SW480 (cell line): Measurements from ENCODE around the gene RAB3IP.
A peak's percentile ranks its signal among the peaks of the same experiment; 100 is the strongest.
"Not testable (repeated sequence)": the region's sequence is repeated elsewhere in the genome, so short reads cannot be mapped to it uniquely, and the experiment has no call there.

Source experiments
- DNase-seq: peaks from one replicate; pipeline ENCODE4 v3.0.0-alpha.2; 2016; ENCODE audit warnings: low spot score

RAB3IP gene

GRCh38 chr12:69756088-69756755 is 17.6 kb downstream of the RAB3IP start:
- no peak for DNase-seq

GRCh38 chr12:69758105-69758504 is 19.4 kb downstream of the RAB3IP start:
- DNase-seq, result no peak

- DNase-seq, result not testable (repeated sequence)
Measured at GRCh38 chr12:69759581-69759980, 20.9 kb downstream of the RAB3IP start.

- no peak for DNase-seq
Measured at GRCh38 chr12:69765515-69765914, 26.9 kb downstream of the RAB3IP start.

- DNase-seq, result no peak
Measured at GRCh38 chr12:69766260-69766659, 27.6 kb downstream of the RAB3IP start.

- no peak for DNase-seq
Measured at GRCh38 chr12:69779928-69780327, 41.3 kb downstream of the RAB3IP start.

- DNase-seq, result no peak
Measured at GRCh38 chr12:69783365-69783764, 44.7 kb downstream of the RAB3IP start.

GRCh38 chr12:69789351-69789750 is 50.7 kb downstream of the RAB3IP start:
- no peak for DNase-seq

- no peak for DNase-seq
Measured at GRCh38 chr12:69792533-69792932, 53.9 kb downstream of the RAB3IP start.

- not testable (repeated sequence) for DNase-seq
Measured at GRCh38 chr12:69807101-69807897, 68.6 kb downstream of the RAB3IP start.

- no peak for DNase-seq
Measured at GRCh38 chr12:69810870-69811498, 72.3 kb downstream of the RAB3IP start.

GRCh38 chr12:69816082-69816481 is 77.4 kb downstream of the RAB3IP start:
- no peak for DNase-seq

GRCh38 chr12:69821032-69821455 is 82.4 kb downstream of the RAB3IP start:
- DNase-seq, result no peak

GRCh38 chr12:69821456-69822159 is 82.9 kb downstream of the RAB3IP start:
- DNase-seq, result peak; percentile 6

GRCh38 chr12:69822201-69822860 is 83.7 kb downstream of the RAB3IP start:
- no peak for DNase-seq

- DNase-seq, result no peak
Measured at GRCh38 chr12:69824028-69824427, 85.4 kb downstream of the RAB3IP start.

GRCh38 chr12:69824966-69825560 is 86.4 kb downstream of the RAB3IP start, which contains the start of gene MYRFL:
Gene MYRFL, plus strand, starts transcription at chr12:69825227. Its CDS starts 291 bp downstream, at chr12:69825518.
- no peak for DNase-seq

- DNase-seq, result no peak
Measured at GRCh38 chr12:69828897-69829296, 90.2 kb downstream of the RAB3IP start.

GRCh38 chr12:69833696-69834095 is 95.0 kb downstream of the RAB3IP start:
- no peak for DNase-seq

GRCh38 chr12:69834147-69834546 is 95.5 kb downstream of the RAB3IP start:
- DNase-seq, result no peak

- no peak for DNase-seq
Measured at GRCh38 chr12:69834576-69834975, 95.9 kb downstream of the RAB3IP start.
